SK-N-SH treated with all-trans-retinoic acid at 6 μM for 48 hours (cell line): ENCODE results near the gene DPEP1.
A peak's percentile ranks its signal among the peaks of the same experiment; 100 is the strongest.

Source experiments
- ATAC-seq: fragments of 200-7000 bp; cut with Tn5 transposase; 3 replicates; pipeline ENCODE4 v1.9.1; 2020; ENCODE audit warnings: mild to moderate bottlenecking, moderate library complexity
- BACH2 ChIP-seq: fragments of 250-450 bp; sonication (Bioruptor Pico); IDR thresholded peaks from 2 replicates; pipeline ENCODE4 v1.9.0; 2021; ENCODE audit warnings: mild to moderate bottlenecking, borderline replicate concordance
- CREB5 ChIP-seq: fragments of 250-450 bp; sonication (Bioruptor Pico); IDR thresholded peaks from 2 replicates; pipeline ENCODE4 v1.5.1; 2020; ENCODE audit warnings: low read depth, mild to moderate bottlenecking, moderate library complexity
- CSDC2 ChIP-seq: fragments of 250-450 bp; sonication (Bioruptor Pico); IDR thresholded peaks from 2 replicates; pipeline ENCODE4 v1.5.0; 2020; ENCODE audit warnings: mild to moderate bottlenecking, moderate library complexity
- CSRNP3 ChIP-seq: fragments of 250-450 bp; sonication (Bioruptor Pico); IDR thresholded peaks from 2 replicates; pipeline ENCODE4 v1.5.1; 2021; ENCODE audit warnings: mild to moderate bottlenecking, moderate library complexity
- GLIS3 ChIP-seq: fragments of 250-450 bp; sonication (Bioruptor Pico); IDR thresholded peaks from 2 replicates; pipeline ENCODE4 v1.5.0; 2020; ENCODE audit warnings: mild to moderate bottlenecking, moderate library complexity
- ISL1 ChIP-seq: fragments of 250-450 bp; sonication (Bioruptor Pico); IDR thresholded peaks from 2 replicates; pipeline ENCODE4 v2.1.2; 2022; ENCODE audit warnings: mild to moderate bottlenecking, moderate library complexity
- PATZ1 ChIP-seq: fragments of 250-450 bp; sonication (Bioruptor Pico); IDR thresholded peaks from 2 replicates; pipeline ENCODE4 v1.8.0; 2020; ENCODE audit warnings: mild to moderate bottlenecking, moderate library complexity, borderline replicate concordance
- PPARA ChIP-seq: fragments of 250-450 bp; sonication (Bioruptor Pico); IDR thresholded peaks from 2 replicates; pipeline ENCODE4 v1.5.0; 2020; ENCODE audit warnings: mild to moderate bottlenecking, borderline replicate concordance
- RARB ChIP-seq: fragments of 250-450 bp; sonication (Bioruptor Pico); IDR thresholded peaks from 2 replicates; pipeline ENCODE4 v1.8.0; 2021; ENCODE audit warnings: mild to moderate bottlenecking, moderate library complexity
- SNAI2 ChIP-seq: fragments of 250-450 bp; sonication (Bioruptor Pico); IDR thresholded peaks from 2 replicates; pipeline ENCODE4 v1.5.0; 2020; ENCODE audit warnings: mild to moderate bottlenecking, moderate library complexity
- TCF4 ChIP-seq: fragments of 250-450 bp; sonication (Bioruptor Pico); IDR thresholded peaks from 2 replicates; pipeline ENCODE4 v1.8.0; 2021; ENCODE audit warnings: mild to moderate bottlenecking, moderate library complexity, borderline replicate concordance
- TOX ChIP-seq: fragments of 250-450 bp; sonication (Bioruptor Pico); IDR thresholded peaks from 2 replicates; pipeline ENCODE4 v1.8.0; 2021; ENCODE audit warnings: mild to moderate bottlenecking, moderate library complexity, borderline replicate concordance
- TSHZ2 ChIP-seq: fragments of 250-450 bp; sonication (Bioruptor Pico); IDR thresholded peaks from 2 replicates; pipeline ENCODE4 v1.5.0; 2020; ENCODE audit warnings: mild to moderate bottlenecking, moderate library complexity
- ZFP3 ChIP-seq: fragments of 250-450 bp; sonication (Bioruptor Pico); IDR thresholded peaks from 2 replicates; pipeline ENCODE4 v1.5.0; 2020; ENCODE audit warnings: mild to moderate bottlenecking, moderate library complexity
- ZFP30 ChIP-seq: fragments of 450-650 bp; formaldehyde crosslinking; IDR thresholded peaks from 2 replicates; pipeline ENCODE4 v1.5.0; 2022; ENCODE audit warnings: mild to moderate bottlenecking, moderate library complexity
- ZNF565 ChIP-seq: fragments of 450-650 bp; formaldehyde crosslinking; conservative IDR thresholded peaks from 2 replicates; pipeline ENCODE4 v1.5.0; 2020; ENCODE audit warnings: low read depth, mild to moderate bottlenecking, moderate library complexity
- ZNF70 ChIP-seq: fragments of 450-650 bp; formaldehyde crosslinking; IDR thresholded peaks from 2 replicates; pipeline ENCODE4 v1.5.0; 2020; ENCODE audit warnings: mild to moderate bottlenecking, moderate library complexity
- ZNF8 ChIP-seq: fragments of 450-650 bp; formaldehyde crosslinking; IDR thresholded peaks from 2 replicates; pipeline ENCODE4 v1.5.0; 2020; ENCODE audit warnings: mild to moderate bottlenecking, moderate library complexity

DPEP1 gene

GRCh38 chr16:89613954-89614459, 565 bp downstream of the DPEP1 start (continued):
- TF ChIP-seq TSHZ2 (CRISPR knock-in tag) (no peak), CSRNP3 (no peak)

GRCh38 chr16:89615176-89615575, 1.7 kb downstream of the DPEP1 start:
- peak; percentile 31 for ATAC-seq
- TF ChIP-seq SNAI2 (CRISPR knock-in tag) (no peak), GLIS3 (CRISPR knock-in tag) (no peak), ZNF70 (CRISPR knock-in tag) (no peak), ZNF565 (CRISPR knock-in tag) (no peak), ZFP30 (CRISPR knock-in tag) (no peak), CREB5 (CRISPR knock-in tag) (no peak), RARB (CRISPR knock-in tag) (no peak), PATZ1 (no peak), ISL1 (no peak), CSRNP3 (no peak), CSDC2 (CRISPR knock-in tag) (no peak), ZNF8 (CRISPR knock-in tag) (no peak), TCF4 (CRISPR knock-in tag) (no peak)

GRCh38 chr16:89615596-89616090, 2.2 kb downstream of the DPEP1 start:
- ATAC-seq: peak; percentile 86
- TF ChIP-seq RARB (CRISPR knock-in tag) (no peak), ZFP3 (no peak), TSHZ2 (CRISPR knock-in tag) (no peak), TOX (CRISPR knock-in tag) (no peak), BACH2 (CRISPR knock-in tag) (no peak), PPARA (CRISPR knock-in tag) (no peak), ZNF565 (CRISPR knock-in tag) (no peak), CREB5 (CRISPR knock-in tag) (no peak), PATZ1 (no peak), ZFP30 (CRISPR knock-in tag) (no peak)
